Embryonic facial prominence (tissue), 1 donor: Measurements from ENCODE around the gene SNX5.
"Not testable (repeated sequence)": the region's sequence is repeated elsewhere in the genome, so short reads cannot be mapped to it uniquely, and the experiment has no call there.

Experiments used
- DNase-seq: peaks from one replicate; pipeline ENCODE4 v3.0.0-alpha.2; 2016; ENCODE audit errors: extremely low spot score

SNX5 gene

GRCh38 chr20:17960400-17960885, 8.2 kb downstream of the SNX5 start:
- not testable (repeated sequence) for DNase-seq

GRCh38 chr20:17959257-17959627, 9.4 kb downstream of the SNX5 start:
- no peak for DNase-seq

- DNase-seq, result no peak
These were observed 10.0 kb downstream of the SNX5 start for GRCh38 chr20:17958373-17959256.

- no peak for DNase-seq
These were observed 10.9 kb downstream of the SNX5 start for GRCh38 chr20:17957505-17958363.

GRCh38 chr20:17956099-17956685, 12.4 kb downstream of the SNX5 start:
- DNase-seq, result no peak

- no peak for DNase-seq
These were observed 13.3 kb downstream of the SNX5 start for GRCh38 chr20:17955302-17955701.

- DNase-seq, result no peak
These were observed 14.7 kb downstream of the SNX5 start for GRCh38 chr20:17953935-17954334.

- DNase-seq, result no peak
These were observed 15.6 kb downstream of the SNX5 start for GRCh38 chr20:17952692-17953684.

- no peak for DNase-seq
These were observed 17.3 kb downstream of the SNX5 start for GRCh38 chr20:17951323-17951722.

GRCh38 chr20:17950670-17951069, 17.9 kb downstream of the SNX5 start:
- no peak for DNase-seq

GRCh38 chr20:17949899-17950298, 18.7 kb downstream of the SNX5 start:
- no peak for DNase-seq

GRCh38 chr20:17948442-17948841, 20.2 kb downstream of the SNX5 start:
- no peak for DNase-seq

- DNase-seq, result no peak
These were observed 21.1 kb downstream of the SNX5 start for GRCh38 chr20:17947474-17947815.

GRCh38 chr20:17946572-17947473, 21.8 kb downstream of the SNX5 start:
- no peak for DNase-seq

- DNase-seq, result no peak
These were observed 22.6 kb downstream of the SNX5 start for GRCh38 chr20:17946040-17946439.

- DNase-seq, result no peak
These were observed 23.6 kb downstream of the SNX5 start for GRCh38 chr20:17944854-17945474.

- no peak for DNase-seq
These were observed 25.3 kb downstream of the SNX5 start for GRCh38 chr20:17943343-17943742.

- DNase-seq, result no peak
These were observed 26.8 kb downstream of the SNX5 start for GRCh38 chr20:17941826-17942196.

GRCh38 chr20:17941087-17941825, 27.3 kb downstream of the SNX5 start:
- DNase-seq, result no peak
